HL-60 (cell line): Measurements from ENCODE around the gene NMT1.

Experiments
- DNase-seq, 2 experiments: peaks; one replicate each; pipeline ENCODE4 v3.0.0-alpha.2; 2010 to 2020; ENCODE audit warnings: low read depth in 1 of 2, low spot score in 1 of 2
- H3K27ac ChIP-seq: fragments of 250-450 bp; sonication (Bioruptor Pico); replicated peaks from 2 replicates; pipeline ENCODE4 v1.5.1; 2020; ENCODE audit warnings: mild to moderate bottlenecking, moderate library complexity
- H3K27me3 ChIP-seq: fragments of 250-450 bp; sonication (Bioruptor Pico); 2 replicates; pipeline ENCODE4 v1.5.1; 2021; ENCODE audit warnings: mild to moderate bottlenecking, moderate library complexity; ENCODE audit not compliant: insufficient read depth, poor library complexity, severe bottlenecking
- H3K4me3 ChIP-seq: replicated peaks from 2 replicates; pipeline ENCODE4 v1.5.1; 2011; ENCODE audit warnings: mild to moderate bottlenecking, control low read depth, low read length; ENCODE audit not compliant: insufficient read depth
- GABPA ChIP-seq: IDR thresholded peaks from 2 replicates; pipeline ENCODE4 v1.6.1; 2012; ENCODE audit warnings: low read depth
- POLR2AphosphoS5 ChIP-seq: IDR thresholded peaks from 2 replicates; pipeline ENCODE4 v1.6.1; 2012; ENCODE audit warnings: low read depth
- SPI1 ChIP-seq: IDR thresholded peaks from 2 replicates; pipeline ENCODE4 v1.6.1; 2012; ENCODE audit warnings: low read depth, mild to moderate bottlenecking, borderline replicate concordance
- TF ChIP-seq, protein P1 (sequence below): IDR thresholded peaks from 2 replicates; pipeline ENCODE4 v1.6.1; 2012; ENCODE audit warnings: low read depth; ENCODE audit not compliant: insufficient replicate concordance
- TF ChIP-seq, protein P2 (sequence below): IDR thresholded peaks from one replicate; pipeline ENCODE4 v1.5.1; 2011; ENCODE audit warnings: low read length, control low read depth, inconsistent platforms; ENCODE audit not compliant: insufficient read depth

Gene NMT1

DNA sequence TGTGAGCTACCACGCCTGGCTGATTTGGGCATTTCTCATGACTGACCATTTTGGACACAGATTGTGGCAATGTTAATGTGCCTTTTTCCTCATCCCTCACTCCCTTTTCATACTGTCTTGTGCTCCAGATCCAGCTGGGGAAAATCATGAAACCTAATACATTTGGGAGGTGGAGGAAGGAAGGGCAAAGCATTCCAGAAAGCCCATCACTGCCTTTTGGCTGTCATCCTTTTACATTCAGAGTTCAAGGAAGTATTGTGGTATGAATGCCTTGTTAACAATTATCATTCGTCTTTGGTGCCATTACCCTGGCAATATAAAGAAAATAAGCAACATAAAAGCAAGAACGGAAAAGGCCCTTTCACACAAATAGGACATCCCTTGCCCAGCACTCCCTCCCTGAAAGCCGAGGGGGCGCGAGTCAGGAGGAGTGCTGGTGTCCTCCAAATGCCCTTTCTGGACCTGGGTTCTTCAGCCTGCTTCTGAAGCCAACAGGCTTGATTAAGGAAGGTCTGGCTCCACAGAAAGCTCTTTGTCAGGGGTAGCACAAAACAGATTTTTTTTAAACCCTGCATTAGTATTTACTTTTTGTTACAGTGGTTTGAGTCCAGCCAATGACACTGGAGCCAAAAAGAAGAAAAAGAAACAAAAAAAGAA is 20.1 kb downstream of the NMT1 start:
- DNase-seq, result no peak
- TF ChIP-seq, protein P1, sequence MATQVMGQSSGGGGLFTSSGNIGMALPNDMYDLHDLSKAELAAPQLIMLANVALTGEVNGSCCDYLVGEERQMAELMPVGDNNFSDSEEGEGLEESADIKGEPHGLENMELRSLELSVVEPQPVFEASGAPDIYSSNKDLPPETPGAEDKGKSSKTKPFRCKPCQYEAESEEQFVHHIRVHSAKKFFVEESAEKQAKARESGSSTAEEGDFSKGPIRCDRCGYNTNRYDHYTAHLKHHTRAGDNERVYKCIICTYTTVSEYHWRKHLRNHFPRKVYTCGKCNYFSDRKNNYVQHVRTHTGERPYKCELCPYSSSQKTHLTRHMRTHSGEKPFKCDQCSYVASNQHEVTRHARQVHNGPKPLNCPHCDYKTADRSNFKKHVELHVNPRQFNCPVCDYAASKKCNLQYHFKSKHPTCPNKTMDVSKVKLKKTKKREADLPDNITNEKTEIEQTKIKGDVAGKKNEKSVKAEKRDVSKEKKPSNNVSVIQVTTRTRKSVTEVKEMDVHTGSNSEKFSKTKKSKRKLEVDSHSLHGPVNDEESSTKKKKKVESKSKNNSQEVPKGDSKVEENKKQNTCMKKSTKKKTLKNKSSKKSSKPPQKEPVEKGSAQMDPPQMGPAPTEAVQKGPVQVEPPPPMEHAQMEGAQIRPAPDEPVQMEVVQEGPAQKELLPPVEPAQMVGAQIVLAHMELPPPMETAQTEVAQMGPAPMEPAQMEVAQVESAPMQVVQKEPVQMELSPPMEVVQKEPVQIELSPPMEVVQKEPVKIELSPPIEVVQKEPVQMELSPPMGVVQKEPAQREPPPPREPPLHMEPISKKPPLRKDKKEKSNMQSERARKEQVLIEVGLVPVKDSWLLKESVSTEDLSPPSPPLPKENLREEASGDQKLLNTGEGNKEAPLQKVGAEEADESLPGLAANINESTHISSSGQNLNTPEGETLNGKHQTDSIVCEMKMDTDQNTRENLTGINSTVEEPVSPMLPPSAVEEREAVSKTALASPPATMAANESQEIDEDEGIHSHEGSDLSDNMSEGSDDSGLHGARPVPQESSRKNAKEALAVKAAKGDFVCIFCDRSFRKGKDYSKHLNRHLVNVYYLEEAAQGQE, result no peak
- TF ChIP-seq POLR2AphosphoS5, result no peak
- no peak overlapping the region for H3K27ac ChIP-seq

DNA sequence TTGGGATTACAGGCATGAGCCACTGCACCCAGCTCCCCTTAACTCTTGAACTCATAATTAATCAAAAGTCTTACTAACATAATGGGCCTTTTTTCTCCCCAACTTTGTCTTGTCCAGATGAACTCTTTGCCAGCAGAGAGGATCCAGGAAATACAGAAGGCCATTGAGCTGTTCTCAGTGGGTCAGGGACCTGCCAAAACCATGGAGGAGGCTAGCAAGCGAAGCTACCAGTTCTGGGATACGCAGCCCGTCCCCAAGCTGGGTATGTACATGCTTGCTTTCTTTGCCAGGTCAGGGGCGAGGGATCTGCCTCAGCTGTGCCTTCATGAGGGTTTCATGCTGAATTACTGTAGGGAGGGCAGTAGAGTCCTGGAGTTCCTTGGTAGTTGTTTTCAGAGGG is 25.3 kb downstream of the NMT1 start:
- Histone ChIP-seq H3K27ac (no peak overlapping the region), H3K4me3 (no peak overlapping the region), H3K27me3 (no peaks in the 10 kb centered on the region)
- TF ChIP-seq POLR2AphosphoS5, result no peak
- no peak for TF ChIP-seq SPI1
- TF ChIP-seq GABPA, result no peak
- TF ChIP-seq, protein P1, result no peak
- TF ChIP-seq, protein P2, sequence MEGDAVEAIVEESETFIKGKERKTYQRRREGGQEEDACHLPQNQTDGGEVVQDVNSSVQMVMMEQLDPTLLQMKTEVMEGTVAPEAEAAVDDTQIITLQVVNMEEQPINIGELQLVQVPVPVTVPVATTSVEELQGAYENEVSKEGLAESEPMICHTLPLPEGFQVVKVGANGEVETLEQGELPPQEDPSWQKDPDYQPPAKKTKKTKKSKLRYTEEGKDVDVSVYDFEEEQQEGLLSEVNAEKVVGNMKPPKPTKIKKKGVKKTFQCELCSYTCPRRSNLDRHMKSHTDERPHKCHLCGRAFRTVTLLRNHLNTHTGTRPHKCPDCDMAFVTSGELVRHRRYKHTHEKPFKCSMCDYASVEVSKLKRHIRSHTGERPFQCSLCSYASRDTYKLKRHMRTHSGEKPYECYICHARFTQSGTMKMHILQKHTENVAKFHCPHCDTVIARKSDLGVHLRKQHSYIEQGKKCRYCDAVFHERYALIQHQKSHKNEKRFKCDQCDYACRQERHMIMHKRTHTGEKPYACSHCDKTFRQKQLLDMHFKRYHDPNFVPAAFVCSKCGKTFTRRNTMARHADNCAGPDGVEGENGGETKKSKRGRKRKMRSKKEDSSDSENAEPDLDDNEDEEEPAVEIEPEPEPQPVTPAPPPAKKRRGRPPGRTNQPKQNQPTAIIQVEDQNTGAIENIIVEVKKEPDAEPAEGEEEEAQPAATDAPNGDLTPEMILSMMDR, result no peak
- no peak for DNase-seq

More for the DNA sequence above, 20.1 kb downstream of the NMT1 start:
- Histone ChIP-seq H3K27me3 (no peaks in the 10 kb centered on the region), H3K4me3 (no peak overlapping the region)

DNA sequence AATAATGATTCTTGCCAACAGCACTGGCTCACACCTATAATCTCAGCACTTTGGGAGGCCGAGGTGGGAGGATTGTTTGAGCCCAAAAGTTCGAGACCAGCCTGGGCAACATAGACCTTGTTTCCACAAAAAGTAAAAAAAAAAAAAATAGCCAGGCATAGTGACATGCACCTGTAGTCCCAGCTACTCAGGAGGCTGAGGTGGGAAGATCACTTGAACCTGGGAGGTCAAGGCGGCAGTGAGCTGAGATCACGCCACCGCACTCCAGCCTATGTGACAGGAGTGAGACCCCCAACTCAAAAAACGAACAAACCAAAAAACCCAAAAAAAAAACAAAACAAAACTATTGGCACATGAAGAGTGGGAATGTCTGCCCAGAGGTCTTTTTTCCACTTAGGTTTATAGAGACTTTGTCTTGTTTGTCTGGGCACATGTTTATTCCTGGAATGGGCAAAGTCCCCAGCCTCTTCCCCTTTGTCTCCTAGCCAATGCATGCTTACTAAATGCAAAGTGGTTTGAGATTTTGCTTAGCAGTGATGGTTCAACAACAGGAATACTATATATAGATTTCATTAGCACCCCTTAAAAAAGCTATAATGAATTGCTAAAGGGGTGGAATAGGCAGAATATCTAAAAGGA is 25.9 kb downstream of the NMT1 start:
- H3K27ac ChIP-seq, result no peak overlapping the region
- TF ChIP-seq SPI1, result no peak
- TF ChIP-seq POLR2AphosphoS5, result no peak
- TF ChIP-seq, protein P1, result no peak
- TF ChIP-seq GABPA, result no peak
- TF ChIP-seq, protein P2, result no peak
- H3K27me3 ChIP-seq, result no peaks in the 10 kb centered on the region
- H3K4me3 ChIP-seq, result no peak overlapping the region
- DNase-seq, result no peak
